ENCODE results near the gene DGCR6.
"Not testable (repeated sequence)": the region's sequence is repeated elsewhere in the genome, so short reads cannot be mapped to it uniquely, and the experiment has no call there.

The DGCR6 gene

GRCh38 chr22:18929459-18929858 lies 23.3 kb downstream of the DGCR6 start:
- no peak for DNase-seq (ENCODE audit: low read depth)
- TF ChIP-seq CTCF (IDR thresholded peaks at IDR 0.05; ENCODE audit: insufficient read depth, low read depth, low read length, missing control alignments): no peak

GRCh38 chr22:18931905-18932652 lies 26.0 kb downstream of the DGCR6 start:
- no peak overlapping the region for H3K4me3 ChIP-seq (ENCODE audit: low read depth, low read length)
- TF ChIP-seq CTCF (IDR thresholded peaks at IDR 0.05; ENCODE audit: insufficient read depth, low read depth, low read length, missing control alignments): no peak
- DNase-seq (ENCODE audit: low read depth): no peak

More at GRCh38 chr22:18929459-18929858, 23.3 kb downstream of the DGCR6 start:
- H3K4me3 ChIP-seq (ENCODE audit: low read depth, low read length): no peak overlapping the region

- no peak for DNase-seq (ENCODE audit: low read depth)
- no peak overlapping the region for H3K4me3 ChIP-seq (ENCODE audit: low read depth, low read length)
- no peak for TF ChIP-seq CTCF (IDR thresholded peaks at IDR 0.05; ENCODE audit: insufficient read depth, low read depth, low read length, missing control alignments)
Measured at GRCh38 chr22:18933914-18934313, 27.8 kb downstream of the DGCR6 start.

- DNase-seq (ENCODE audit: low read depth); H3K4me3 ChIP-seq (ENCODE audit: low read depth, low read length): not testable (repeated sequence)
Measured at GRCh38 chr22:18934688-18935087, 28.6 kb downstream of the DGCR6 start.

GRCh38 chr22:18935889-18936529 lies 29.9 kb downstream of the DGCR6 start, which contains the start of gene PRODH:
Gene PRODH (minus strand): TSS chr22:18936293. CDS start chr22:18936287, 6 bp downstream.
- TF ChIP-seq CTCF (IDR thresholded peaks at IDR 0.05; ENCODE audit: insufficient read depth, low read depth, low read length, missing control alignments): no peak
- no peak for DNase-seq (ENCODE audit: low read depth)
- H3K4me3 ChIP-seq (ENCODE audit: low read depth, low read length): no peak within 1 kb of the TSS

- not testable (repeated sequence) for DNase-seq (ENCODE audit: low read depth)
Measured at GRCh38 chr22:18938691-18939090, 32.6 kb downstream of the DGCR6 start.

GRCh38 chr22:18947105-18947504 lies 41.0 kb downstream of the DGCR6 start:
- DNase-seq (ENCODE audit: low read depth): not testable (repeated sequence)

More at GRCh38 chr22:18938691-18939090, 32.6 kb downstream of the DGCR6 start:
- not testable (repeated sequence) for H3K4me3 ChIP-seq (ENCODE audit: low read depth, low read length)

GRCh38 chr22:18947905-18948304 lies 41.8 kb downstream of the DGCR6 start:
- no peak for TF ChIP-seq CTCF (IDR thresholded peaks at IDR 0.05; ENCODE audit: insufficient read depth, low read depth, low read length, missing control alignments)
- DNase-seq (ENCODE audit: low read depth): no peak
- H3K4me3 ChIP-seq (ENCODE audit: low read depth, low read length): no peak overlapping the region

More at GRCh38 chr22:18947105-18947504, 41.0 kb downstream of the DGCR6 start:
- not testable (repeated sequence) for H3K4me3 ChIP-seq (ENCODE audit: low read depth, low read length)

Measured in GM12865 (cell line).